HG03196 (cell line): ENCODE results near the gene SCARB2.
A peak's percentile ranks its signal among the peaks of the same experiment; 100 is the strongest.

Experiments used
- ATAC-seq: cut with Tn5 transposase; IDR thresholded peaks from one replicate; pipeline ENCODE4 v1.9.1; 2021; ENCODE audit not compliant: unreplicated experiment

SCARB2 gene

DNA sequence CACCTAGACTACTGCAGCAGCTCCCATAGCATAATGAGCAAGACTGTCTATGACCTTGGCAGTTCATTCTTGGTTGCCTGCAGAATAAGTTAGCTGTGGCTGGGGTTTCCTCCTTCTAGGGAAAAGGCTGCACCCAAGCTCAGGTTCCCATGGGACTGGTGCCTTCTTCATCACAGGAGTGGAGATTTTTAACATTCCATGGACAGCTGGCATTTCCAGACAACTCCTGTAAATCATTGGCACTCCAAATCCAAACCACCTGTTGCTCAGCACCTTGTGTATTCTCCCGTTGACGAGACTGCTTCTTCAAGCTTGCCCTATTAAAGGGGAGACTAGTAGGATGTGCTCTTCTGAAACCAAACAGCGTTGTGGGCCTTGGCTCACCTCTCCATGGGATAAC, 57.6 kb downstream of the SCARB2 start:
- no peak for ATAC-seq

DNA sequence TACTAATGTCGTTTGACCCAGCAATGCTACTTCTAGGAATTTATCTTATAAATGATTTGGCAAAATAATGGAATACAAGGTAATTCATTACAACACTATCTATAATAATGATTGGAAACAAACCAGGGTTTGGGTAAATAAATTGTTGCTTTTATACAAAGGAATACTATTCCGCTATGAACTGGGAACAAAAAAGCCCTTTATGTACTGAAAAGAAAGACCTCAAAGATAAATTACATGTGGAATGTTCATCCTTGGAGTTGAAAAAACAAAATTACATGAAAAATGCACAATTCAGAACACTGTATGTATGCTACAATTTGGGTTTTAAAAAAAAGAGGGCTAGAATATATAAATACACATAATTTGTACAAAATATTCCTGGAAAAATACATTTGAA, 60.3 kb downstream of the SCARB2 start:
- ATAC-seq, result no peak

DNA sequence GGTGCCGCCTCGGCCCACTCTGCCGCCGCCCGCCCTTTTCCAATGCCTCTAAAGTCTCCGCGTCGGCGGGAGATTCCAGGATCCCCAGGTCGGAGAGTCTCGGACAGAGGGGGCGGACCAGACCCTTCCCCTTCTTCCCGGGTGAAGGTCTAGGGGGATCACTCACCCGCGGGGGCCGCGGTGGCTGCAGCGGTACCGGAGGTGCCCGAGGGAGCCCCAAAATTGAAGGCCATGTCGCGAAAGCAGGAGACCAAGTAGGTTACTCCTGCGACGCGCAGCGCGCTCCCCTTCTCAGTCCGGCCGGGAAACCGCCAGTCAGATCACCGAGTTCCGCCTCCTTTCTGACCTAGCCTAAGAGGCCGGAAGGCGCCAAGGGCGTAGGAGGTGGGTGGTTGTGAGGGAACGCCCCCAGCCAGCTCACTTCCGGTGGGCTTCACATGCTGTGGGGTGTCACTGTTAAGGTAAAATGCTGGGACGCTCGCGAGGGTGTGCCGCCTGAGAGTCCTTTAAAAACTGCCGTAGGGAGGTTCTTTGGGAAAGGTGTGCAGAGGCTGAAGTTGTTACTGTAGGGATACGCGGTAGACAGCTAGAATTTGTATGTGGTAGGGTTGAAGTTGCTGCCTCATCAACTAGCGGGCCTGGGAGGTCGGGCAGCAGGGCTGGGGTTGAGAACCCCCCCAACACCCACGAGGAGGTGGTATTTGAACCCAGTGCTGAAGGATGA, 65.3 kb downstream of the SCARB2 start, which contains the start of gene NUP54:
TSS of gene NUP54 (minus strand) at position 256 of the 724 bp plus-strand sequence. CDS start at position 233, 23 bp downstream.
- ATAC-seq, result peak; percentile 99

DNA sequence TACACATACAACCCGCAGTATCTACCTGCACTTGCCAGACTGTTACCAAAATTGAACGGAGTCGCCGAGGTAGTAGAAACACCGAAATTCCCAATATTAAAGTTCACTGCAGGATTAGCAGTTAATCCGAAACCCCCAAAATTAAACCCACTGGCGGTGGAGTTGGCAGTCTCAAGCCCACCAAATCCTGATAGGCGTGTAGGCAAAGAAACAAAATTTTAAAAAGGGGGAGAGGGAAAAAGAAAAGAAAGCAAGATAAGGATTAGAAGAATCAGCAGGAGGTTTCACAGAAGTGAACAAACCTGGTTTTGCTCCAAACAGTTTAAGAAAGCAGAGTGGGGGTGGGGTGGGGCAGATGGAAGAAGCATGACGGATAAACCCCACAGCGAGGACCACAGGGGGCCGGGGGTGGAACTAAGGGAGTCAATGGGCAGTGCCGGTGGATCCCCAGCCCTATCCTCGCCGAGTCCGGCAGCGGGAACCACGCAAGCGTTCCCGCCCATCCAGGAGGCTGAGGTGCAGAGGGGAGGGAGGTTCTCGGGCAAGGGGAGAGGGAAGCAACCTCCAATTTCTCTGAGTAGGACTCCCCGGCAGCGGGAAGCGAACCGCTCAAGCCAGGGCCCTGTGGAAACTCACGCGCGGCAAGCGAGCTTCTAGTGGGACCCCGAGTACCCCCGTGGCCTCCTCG, 66.0 kb downstream of the SCARB2 start:
- ATAC-seq, result peak; percentile 39

DNA sequence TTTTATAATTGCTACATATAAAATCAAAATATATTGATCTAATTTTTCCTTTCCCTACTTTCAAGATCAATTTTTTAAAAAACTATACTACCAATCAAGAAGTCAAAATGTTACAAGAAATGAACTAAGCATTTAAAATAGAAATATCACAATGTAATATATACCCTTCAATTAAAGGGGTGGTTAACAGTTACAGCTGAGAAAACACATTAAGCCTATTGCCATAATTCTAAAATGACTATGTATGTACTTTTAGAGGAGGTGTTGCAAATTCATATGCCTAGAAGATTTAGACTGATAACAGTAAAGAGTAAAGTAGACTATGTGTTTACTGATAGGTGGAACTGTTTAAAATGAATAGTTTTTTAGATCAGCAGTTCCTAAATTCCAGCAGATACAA, 69.1 kb downstream of the SCARB2 start:
- no peak for ATAC-seq

DNA sequence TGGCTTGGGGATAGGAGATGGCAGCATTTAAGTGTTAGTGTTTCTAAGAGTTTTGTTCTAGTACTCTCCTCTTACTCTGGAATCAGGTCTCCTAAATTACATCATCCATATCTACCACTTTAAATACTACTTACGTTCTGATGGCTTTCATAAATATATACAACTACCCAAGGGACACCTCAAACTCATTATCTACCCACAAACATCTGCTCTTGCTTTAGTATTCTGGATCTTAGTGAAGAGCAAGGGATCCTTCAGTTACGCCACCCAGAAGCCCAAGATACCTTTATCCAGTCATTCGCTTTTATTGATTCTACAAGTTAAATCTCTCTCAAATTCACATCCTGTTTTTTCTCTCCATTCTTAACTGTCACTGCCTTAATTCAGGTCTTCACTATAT, 72.4 kb downstream of the SCARB2 start:
- ATAC-seq, result no peak

DNA sequence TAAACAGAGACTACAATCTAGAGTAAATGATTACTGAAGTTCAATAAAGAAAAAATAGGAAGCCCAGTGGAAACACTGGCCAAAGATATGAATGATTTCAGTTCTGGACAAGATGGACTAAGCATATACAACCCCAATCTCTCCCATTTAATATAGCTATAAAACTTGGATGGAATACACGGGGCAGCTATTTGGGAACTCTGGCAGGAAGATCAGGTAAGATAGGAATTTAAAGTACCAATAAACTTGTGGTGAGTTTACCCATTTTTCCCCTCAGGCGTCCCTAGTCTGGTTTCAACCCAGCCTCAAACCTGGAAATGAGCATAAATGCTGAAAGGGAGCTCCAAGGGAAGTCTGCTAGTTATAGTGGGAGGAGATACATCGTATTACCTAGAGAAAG, 85.9 kb downstream of the SCARB2 start:
- ATAC-seq, result no peak

DNA sequence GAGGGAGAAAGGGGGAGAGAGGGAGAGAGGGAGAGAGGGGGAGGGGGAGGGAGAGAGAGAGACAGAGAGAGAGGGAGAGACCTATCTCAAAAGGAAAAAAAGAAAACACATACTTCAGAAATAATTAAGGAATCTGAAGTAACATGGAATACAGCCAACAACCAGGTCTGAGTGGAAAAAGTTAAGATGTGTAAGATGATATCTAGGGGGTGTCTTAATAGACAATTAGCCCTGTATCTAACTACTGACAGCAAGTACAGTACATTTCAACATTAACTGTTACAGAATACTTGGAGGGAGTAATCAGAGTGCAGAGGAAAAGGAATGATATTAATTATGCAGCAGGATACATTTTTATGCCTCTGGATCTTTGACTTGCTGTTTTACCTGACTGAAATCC, 87.8 kb downstream of the SCARB2 start:
- ATAC-seq, result no peak

DNA sequence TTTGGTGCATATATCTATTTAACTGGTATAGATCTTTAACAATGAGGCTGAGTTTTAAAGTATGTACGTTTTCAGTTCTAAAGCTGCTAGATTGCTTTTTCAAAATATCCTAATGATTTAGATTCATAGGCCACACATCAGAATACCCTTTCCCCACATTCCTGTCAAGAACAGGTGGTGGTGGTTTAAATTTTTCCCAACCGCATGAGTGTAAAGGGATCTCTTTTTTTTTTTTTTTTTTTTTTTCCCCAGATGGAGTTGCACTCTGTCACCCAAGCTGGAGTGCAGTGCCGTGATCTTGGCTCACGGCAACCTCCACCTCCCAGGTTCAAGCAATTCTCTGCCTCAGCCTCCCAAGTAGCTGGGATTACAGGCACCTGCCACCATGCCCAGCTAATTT, 93.4 kb downstream of the SCARB2 start:
- ATAC-seq, result no peak

DNA sequence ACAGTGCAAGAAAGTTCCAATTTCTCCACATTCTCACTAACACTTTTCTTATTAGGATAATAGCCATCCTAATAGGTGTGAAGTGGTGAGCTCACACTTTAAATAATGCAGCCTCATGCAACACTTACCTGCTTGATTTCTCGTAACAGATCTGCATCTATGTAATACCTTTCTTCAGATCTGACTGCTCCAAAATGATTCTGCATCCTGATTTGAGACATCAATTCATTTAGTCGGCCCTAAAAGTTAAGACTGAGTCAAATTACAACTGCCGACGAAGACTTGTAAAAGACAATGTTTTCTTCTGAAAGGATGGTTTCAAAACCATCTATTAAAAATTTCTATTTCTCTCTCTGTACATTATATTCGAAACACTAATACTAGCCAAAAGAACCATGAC, 96.1 kb downstream of the SCARB2 start:
- no peak for ATAC-seq

DNA sequence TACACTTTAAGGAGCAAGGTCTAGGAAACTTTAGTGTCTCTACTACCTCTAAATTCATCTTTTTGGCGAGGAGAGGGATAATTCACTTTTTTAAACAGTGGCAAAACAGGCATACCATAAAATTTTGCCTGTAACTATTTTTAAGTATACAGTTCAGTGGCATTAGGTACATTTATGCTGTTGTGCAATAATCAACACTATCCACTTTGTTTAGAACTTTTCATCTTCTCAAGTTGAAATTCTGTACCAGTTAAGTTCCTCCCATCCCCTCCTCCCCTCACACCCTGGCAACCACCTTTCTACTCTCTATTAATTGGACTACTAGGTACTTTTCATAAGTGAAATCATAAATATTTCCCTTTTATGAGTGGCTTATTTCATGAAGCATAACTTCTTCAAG, 96.8 kb downstream of the SCARB2 start:
- ATAC-seq, result no peak
